ENCODE data around the gene RNF166. TPM values are rescaled to one million over a fixed set of nuclear protein-coding genes. Genes with fewer than 3 reads are reported as not detected.

RNF166 gene
- total RNA-seq, 1 experiment from 2014 or later, result 26.5 TPM

DNA sequence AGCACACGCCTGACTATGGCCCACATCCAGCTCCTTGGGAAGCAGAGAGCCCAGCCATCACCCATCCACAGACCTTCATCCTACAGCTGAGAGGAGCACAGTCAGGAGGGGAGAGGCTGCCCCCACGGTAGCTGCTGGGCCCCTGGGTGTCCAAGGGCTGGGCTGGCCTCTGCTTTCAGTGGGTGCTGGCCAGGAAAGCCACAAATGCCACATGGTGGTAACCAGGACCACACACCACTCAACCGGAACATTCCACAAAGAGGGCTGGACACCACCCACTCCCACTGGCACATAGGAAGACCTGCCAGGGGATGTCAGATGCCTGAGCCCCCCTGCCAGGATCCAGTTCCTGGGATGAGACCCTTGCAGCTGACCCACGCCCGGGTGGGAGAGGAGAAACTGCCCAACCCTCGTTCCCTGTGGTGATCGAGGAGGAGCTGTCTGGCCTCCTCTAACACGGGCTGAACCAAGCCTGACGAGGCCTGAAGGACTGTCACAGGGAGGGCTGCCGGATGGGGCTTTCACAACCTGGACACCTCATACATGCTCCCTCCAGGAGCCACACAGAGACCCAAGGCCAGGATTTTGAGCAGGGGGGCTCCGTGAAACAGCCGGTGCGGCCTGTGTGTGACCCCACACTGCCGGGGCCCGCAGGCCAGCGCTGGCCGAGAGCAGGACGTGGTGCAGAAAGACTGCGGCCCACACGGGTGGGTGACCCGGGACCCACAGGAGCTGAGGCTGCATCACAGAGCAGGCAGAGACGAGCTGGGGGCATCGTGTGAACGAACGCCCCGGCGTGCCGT lies 48.1 kb upstream of the RNF166 start:
- no peak overlapping the region for H3K56ac ChIP-seq (ENCODE audit: insufficient read length, low read depth, low read length)
- H3K4me3 Mint-ChIP-seq, result no peak overlapping the region
- TF ChIP-seq, protein P1, sequence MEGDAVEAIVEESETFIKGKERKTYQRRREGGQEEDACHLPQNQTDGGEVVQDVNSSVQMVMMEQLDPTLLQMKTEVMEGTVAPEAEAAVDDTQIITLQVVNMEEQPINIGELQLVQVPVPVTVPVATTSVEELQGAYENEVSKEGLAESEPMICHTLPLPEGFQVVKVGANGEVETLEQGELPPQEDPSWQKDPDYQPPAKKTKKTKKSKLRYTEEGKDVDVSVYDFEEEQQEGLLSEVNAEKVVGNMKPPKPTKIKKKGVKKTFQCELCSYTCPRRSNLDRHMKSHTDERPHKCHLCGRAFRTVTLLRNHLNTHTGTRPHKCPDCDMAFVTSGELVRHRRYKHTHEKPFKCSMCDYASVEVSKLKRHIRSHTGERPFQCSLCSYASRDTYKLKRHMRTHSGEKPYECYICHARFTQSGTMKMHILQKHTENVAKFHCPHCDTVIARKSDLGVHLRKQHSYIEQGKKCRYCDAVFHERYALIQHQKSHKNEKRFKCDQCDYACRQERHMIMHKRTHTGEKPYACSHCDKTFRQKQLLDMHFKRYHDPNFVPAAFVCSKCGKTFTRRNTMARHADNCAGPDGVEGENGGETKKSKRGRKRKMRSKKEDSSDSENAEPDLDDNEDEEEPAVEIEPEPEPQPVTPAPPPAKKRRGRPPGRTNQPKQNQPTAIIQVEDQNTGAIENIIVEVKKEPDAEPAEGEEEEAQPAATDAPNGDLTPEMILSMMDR (conservative IDR thresholded peaks at IDR 0.05), result no peak
- H3K23me2 ChIP-seq (ENCODE audit: insufficient read length, low read depth, low read length, poor library complexity, severe bottlenecking), result no peaks in the 10 kb centered on the region
- H2BK15ac ChIP-seq (ENCODE audit: low read depth, low read length), result no peak overlapping the region
- H3K27me3 Mint-ChIP-seq (ENCODE audit: low read depth), result no peaks in the 10 kb centered on the region
- H3K27ac ChIP-seq (ENCODE audit: insufficient read length, low read depth, low read length), result no peak overlapping the region
- H2AFZ ChIP-seq (ENCODE audit: low read length), result no peak overlapping the region
- H3K4me2 ChIP-seq (ENCODE audit: insufficient read depth, insufficient read length, low read length), result no peak overlapping the region
- H3K4ac ChIP-seq (ENCODE audit: low read depth, low read length), result no peak overlapping the region
- H3K9ac ChIP-seq (ENCODE audit: extremely low read depth, insufficient read length, low read length), result no peak overlapping the region
- H4K91ac ChIP-seq (ENCODE audit: insufficient read length, low read depth, low read length), result no peak overlapping the region
- H3K14ac ChIP-seq (ENCODE audit: insufficient read depth, low read length), result no peak overlapping the region; the same call in 1 of the 2 replicates
- no peak overlapping the region for H4K5ac ChIP-seq (ENCODE audit: insufficient read length, low read depth, low read length)
- H3K4me1 ChIP-seq (ENCODE audit: insufficient read depth, low read length), result no peaks in the 10 kb centered on the region
- H3K27ac Mint-ChIP-seq, result no peak overlapping the region
- H3K18ac ChIP-seq (ENCODE audit: insufficient read length, low read depth, low read length), result no peak overlapping the region
- H2AK5ac ChIP-seq (ENCODE audit: insufficient read length, low read length), result no peak overlapping the region
- H3K4me1 Mint-ChIP-seq, result peaks cover 23 to 43% of the 10 kb centered on the region in 2 experiments
- no peaks in the 10 kb centered on the region; a peak in 1 of 5 replicates for H3K9me3 Mint-ChIP-seq
- no peak overlapping the region for H2BK12ac ChIP-seq (ENCODE audit: insufficient read length, low read depth, low read length)
- H3K79me1 ChIP-seq (ENCODE audit: insufficient read depth, low read depth, low read length, poor library complexity, severe bottlenecking), result no peaks in the 10 kb centered on the region
- no peaks in the 10 kb centered on the region for H3K9me3 ChIP-seq (ENCODE audit: control insufficient read depth, low read depth, low read length)
- no peak overlapping the region for H4K8ac ChIP-seq (replicated peaks; ENCODE audit: insufficient read length, low read depth, low read length)
- no peak for DNase-seq
- no peak overlapping the region for H2BK5ac ChIP-seq (ENCODE audit: insufficient read length, low read length)
- H3T11ph ChIP-seq (ENCODE audit: low read length), result no peak overlapping the region
- H3K27me3 ChIP-seq (ENCODE audit: insufficient read depth, low read length), result no peaks in the 10 kb centered on the region
- H3K23ac ChIP-seq (ENCODE audit: insufficient read length, low read depth, low read length), result no peak overlapping the region
- no peak overlapping the region for H2BK20ac ChIP-seq (ENCODE audit: low read depth, low read length, poor library complexity, severe bottlenecking)
- no peaks in the 10 kb centered on the region for H3K79me2 ChIP-seq (ENCODE audit: insufficient read depth, low read length)
- WGBS (ENCODE audit: extremely low coverage, insufficient read length, low lambda C conversion rate), result no CpG with 5 or more reads among the region's 28 CpGs
- no peaks in the 10 kb centered on the region for H4K20me1 ChIP-seq (ENCODE audit: control insufficient read depth, insufficient read depth, insufficient read length)
- H2BK120ac ChIP-seq (ENCODE audit: low read depth, low read length, poor library complexity, severe bottlenecking), result no peak overlapping the region
- H3K36me3 Mint-ChIP-seq (ENCODE audit: insufficient read depth in 1 of 3, low read depth in 3 of 3), result no peaks in the 10 kb centered on the region

All from H9 (cell line).